Measurements from ENCODE around the gene CGNL1.

Gene CGNL1

DNA sequence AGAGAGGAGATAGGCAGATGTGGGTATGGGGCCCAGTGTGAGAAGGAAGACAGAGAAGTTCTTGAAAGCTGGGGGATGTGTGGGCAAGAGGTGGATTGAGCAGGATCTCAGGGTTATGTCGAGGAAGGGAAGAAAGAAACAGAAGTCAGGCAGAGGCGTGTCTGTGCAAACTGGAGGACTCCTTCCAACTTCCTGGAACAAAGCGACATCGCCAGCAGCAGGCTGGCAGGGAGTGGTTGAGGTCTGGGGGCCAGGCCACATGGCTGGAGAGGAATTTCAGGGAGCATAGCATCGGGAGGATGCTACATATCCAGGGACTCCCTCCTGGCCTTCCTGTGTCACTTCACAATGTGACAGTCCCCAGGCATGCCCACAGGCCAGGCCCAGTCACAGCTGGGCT is 172.5 kb downstream of the CGNL1 start:
- DNase-seq: no peak
- H4K20me1 ChIP-seq (ENCODE audit: insufficient read depth, low read length): no peaks in the 10 kb centered on the region
- H3K9ac ChIP-seq (ENCODE audit: low read length): no peak overlapping the region
- H2AFZ ChIP-seq (ENCODE audit: low read length): no peak overlapping the region
- H3K27ac ChIP-seq (ENCODE audit: low read length): no peak overlapping the region
- TF ChIP-seq EZH2 (optimal IDR thresholded peaks at IDR 0.05; ENCODE audit: low read depth, low read length) (no peak), EZH2phosphoT487 (IDR thresholded peaks at IDR 0.05; ENCODE audit: low read length) (no peak)
- TF ChIP-seq, protein P1, sequence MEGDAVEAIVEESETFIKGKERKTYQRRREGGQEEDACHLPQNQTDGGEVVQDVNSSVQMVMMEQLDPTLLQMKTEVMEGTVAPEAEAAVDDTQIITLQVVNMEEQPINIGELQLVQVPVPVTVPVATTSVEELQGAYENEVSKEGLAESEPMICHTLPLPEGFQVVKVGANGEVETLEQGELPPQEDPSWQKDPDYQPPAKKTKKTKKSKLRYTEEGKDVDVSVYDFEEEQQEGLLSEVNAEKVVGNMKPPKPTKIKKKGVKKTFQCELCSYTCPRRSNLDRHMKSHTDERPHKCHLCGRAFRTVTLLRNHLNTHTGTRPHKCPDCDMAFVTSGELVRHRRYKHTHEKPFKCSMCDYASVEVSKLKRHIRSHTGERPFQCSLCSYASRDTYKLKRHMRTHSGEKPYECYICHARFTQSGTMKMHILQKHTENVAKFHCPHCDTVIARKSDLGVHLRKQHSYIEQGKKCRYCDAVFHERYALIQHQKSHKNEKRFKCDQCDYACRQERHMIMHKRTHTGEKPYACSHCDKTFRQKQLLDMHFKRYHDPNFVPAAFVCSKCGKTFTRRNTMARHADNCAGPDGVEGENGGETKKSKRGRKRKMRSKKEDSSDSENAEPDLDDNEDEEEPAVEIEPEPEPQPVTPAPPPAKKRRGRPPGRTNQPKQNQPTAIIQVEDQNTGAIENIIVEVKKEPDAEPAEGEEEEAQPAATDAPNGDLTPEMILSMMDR (IDR thresholded peaks at IDR 0.05; ENCODE audit: low read length): no peak
- H3K4me2 ChIP-seq (ENCODE audit: low read depth, low read length): no peak overlapping the region
- H3K4me3 ChIP-seq (ENCODE audit: low read length): no peak overlapping the region
- H3K27me3 ChIP-seq (replicated peaks; ENCODE audit: insufficient read depth, low read length): no peaks in the 10 kb centered on the region
- no peaks in the 10 kb centered on the region for H3K79me2 ChIP-seq (ENCODE audit: low read length)
- no peaks in the 10 kb centered on the region for H3K36me3 ChIP-seq (replicated peaks; ENCODE audit: insufficient read depth, low read length)
- H3F3A ChIP-seq (ENCODE audit: insufficient read depth, low read length): no peaks in the 10 kb centered on the region
- no peaks in the 10 kb centered on the region for H3K9me2 ChIP-seq (replicated peaks; ENCODE audit: insufficient read depth, low read length)
- no peaks in the 10 kb centered on the region for H3K9me3 ChIP-seq (replicated peaks; ENCODE audit: insufficient read depth, low read length)
- H3K4me1 ChIP-seq (ENCODE audit: low read length): no peaks in the 10 kb centered on the region

GRCh38 chr15:57549935-57550334 is 173.6 kb downstream of the CGNL1 start:
- Histone ChIP-seq H3K9me3 (replicated peaks; ENCODE audit: insufficient read depth, low read length) (no peaks in the 10 kb centered on the region), H3K4me2 (ENCODE audit: low read depth, low read length) (no peak overlapping the region), H3F3A (ENCODE audit: insufficient read depth, low read length) (no peaks in the 10 kb centered on the region), H3K9ac (ENCODE audit: low read length) (no peak overlapping the region), H3K4me3 (ENCODE audit: low read length) (no peak overlapping the region), H3K27me3 (replicated peaks; ENCODE audit: insufficient read depth, low read length) (no peaks in the 10 kb centered on the region), H3K36me3 (replicated peaks; ENCODE audit: insufficient read depth, low read length) (no peaks in the 10 kb centered on the region), H3K79me2 (ENCODE audit: low read length) (no peaks in the 10 kb centered on the region), H4K20me1 (ENCODE audit: insufficient read depth, low read length) (no peaks in the 10 kb centered on the region), H3K4me1 (ENCODE audit: low read length) (no peaks in the 10 kb centered on the region), H3K9me2 (replicated peaks; ENCODE audit: insufficient read depth, low read length) (no peaks in the 10 kb centered on the region), H3K27ac (ENCODE audit: low read length) (no peak overlapping the region), H2AFZ (ENCODE audit: low read length) (no peak overlapping the region)
- TF ChIP-seq EZH2phosphoT487 (IDR thresholded peaks at IDR 0.05; ENCODE audit: low read length): no peak
- no peak for TF ChIP-seq EZH2 (optimal IDR thresholded peaks at IDR 0.05; ENCODE audit: low read depth, low read length)
- TF ChIP-seq, protein P1 (IDR thresholded peaks at IDR 0.05; ENCODE audit: low read length): no peak
- DNase-seq: no peak

GRCh38 chr15:57550640-57551039 is 174.3 kb downstream of the CGNL1 start:
- Histone ChIP-seq H3K9me3 (replicated peaks; ENCODE audit: insufficient read depth, low read length) (no peaks in the 10 kb centered on the region), H3K9me2 (replicated peaks; ENCODE audit: insufficient read depth, low read length) (no peaks in the 10 kb centered on the region), H4K20me1 (ENCODE audit: insufficient read depth, low read length) (no peaks in the 10 kb centered on the region), H3F3A (ENCODE audit: insufficient read depth, low read length) (no peaks in the 10 kb centered on the region), H3K27me3 (replicated peaks; ENCODE audit: insufficient read depth, low read length) (no peaks in the 10 kb centered on the region), H3K79me2 (ENCODE audit: low read length) (no peaks in the 10 kb centered on the region), H3K9ac (ENCODE audit: low read length) (no peak overlapping the region), H3K4me3 (ENCODE audit: low read length) (no peak overlapping the region), H3K27ac (ENCODE audit: low read length) (no peak overlapping the region), H2AFZ (ENCODE audit: low read length) (no peak overlapping the region), H3K36me3 (replicated peaks; ENCODE audit: insufficient read depth, low read length) (no peaks in the 10 kb centered on the region), H3K4me2 (ENCODE audit: low read depth, low read length) (no peak overlapping the region), H3K4me1 (ENCODE audit: low read length) (no peaks in the 10 kb centered on the region)
- DNase-seq: no peak
- TF ChIP-seq EZH2phosphoT487 (IDR thresholded peaks at IDR 0.05; ENCODE audit: low read length) (no peak), EZH2 (optimal IDR thresholded peaks at IDR 0.05; ENCODE audit: low read depth, low read length) (no peak)
- TF ChIP-seq, protein P1 (IDR thresholded peaks at IDR 0.05; ENCODE audit: low read length): no peak
